ENCODE results near the gene GRM8. TPM values are rescaled to one million over a fixed set of nuclear protein-coding genes. Genes with fewer than 3 reads are reported as not detected.

Gene GRM8
- total and polyA plus RNA-seq, 9 of the 15 experiments (the other 6 are each of a cell fraction or from before 2014, with no cell fraction given) = 0.13 TPM; not detected in 7

GRCh38 chr7:127256041-127256725 lies 3.4 kb upstream of the GRM8 start:
- in situ Hi-C loops (cut with MboI) = no loop called here
- peaks cover 0 to 25% of the 10 kb centered on the region in 2 experiments; a peak in 4 of 5 replicates for H3K4me1 ChIP-seq (replicated peaks in 1 of 2; ENCODE audit: control insufficient read depth in 2 of 2, insufficient read depth in 2 of 2, low read length in 2 of 2)
- peaks cover 9 to 34% of the 10 kb centered on the region in 2 experiments; a peak in 4 of 5 replicates for H3K27me3 ChIP-seq (ENCODE audit: control insufficient read depth in 2 of 2, insufficient read depth in 2 of 2, low read length in 2 of 2)
- no peak for FAIRE-seq
- POLR2A ChIA-PET = no interaction called here
- TF ChIP-seq ARID3B (CRISPR knock-in tag; IDR thresholded peaks at IDR 0.05; ENCODE audit: borderline replicate concordance) = no peak
- no peak for TF ChIP-seq EZH2 (IDR thresholded peaks at IDR 0.05; ENCODE audit: borderline replicate concordance, low read depth, low read length)
- no peak for TF ChIP-seq MYBL2 (IDR thresholded peaks at IDR 0.05; ENCODE audit: low read depth)
- TF ChIP-seq MYBL2 (CRISPR knock-in tag; IDR thresholded peaks at IDR 0.05; ENCODE audit: borderline replicate concordance) = no peak
- TF ChIP-seq SAFB (IDR thresholded peaks at IDR 0.05; ENCODE audit: borderline replicate concordance, low read depth, low read length) = no peak
- TF ChIP-seq ZNF717 (CRISPR knock-in tag; IDR thresholded peaks at IDR 0.05) = no peak
- no peak for TF ChIP-seq IFI16 (CRISPR knock-in tag; IDR thresholded peaks at IDR 0.05)
- TF ChIP-seq ASH1L (IDR thresholded peaks at IDR 0.05; ENCODE audit: borderline replicate concordance, low read depth, partially characterized antibody) = no peak
- no peak overlapping the region for H3K27ac ChIP-seq (ENCODE audit: extremely low read depth, low read depth, low read length)
- no peak overlapping the region for H3K4me2 ChIP-seq (ENCODE audit: insufficient read depth, low read length)
- no peak overlapping the region for H3K9ac ChIP-seq (ENCODE audit: insufficient read depth in 1 of 2, low read depth in 2 of 2, low read length in 2 of 2)
- no peaks in the 10 kb centered on the region; the same call in 1 of the 2 replicates for H4K20me1 ChIP-seq (replicated peaks; ENCODE audit: control insufficient read depth, insufficient read depth, low read length)
- intact Hi-C loops (cut with micrococcal nuclease) = no loop called here
- BruUV-seq (replicated peaks) = no TSS peak
- DNase-seq (ENCODE audit: extremely low read depth in 1 of 4, low spot score in 3 of 4) = no peak
- 0% methylated on average over 2 of the region's 2 CpGs for WGBS (ENCODE audit: insufficient coverage, low coverage, missing lambda C conversion rate)
- H3K9me1 ChIP-seq (ENCODE audit: control insufficient read depth, insufficient read depth, low read length) = no peaks in the 10 kb centered on the region
- H3K4me3 ChIP-seq = no peak overlapping the region
- no peak for ATAC-seq
- CTCF ChIA-PET (ENCODE audit: low intra/inter-chr PET ratio) = no interaction called here
- H3K36me3 ChIP-seq (ENCODE audit: control insufficient read depth, insufficient read depth, low read length) = no peaks in the 10 kb centered on the region
- H2AFZ ChIP-seq (ENCODE audit: low read depth, low read length) = no peak overlapping the region
- H3K79me2 ChIP-seq (ENCODE audit: control insufficient read depth, insufficient read depth, low read length) = no peaks in the 10 kb centered on the region
- no peaks in the 10 kb centered on the region for H3K9me3 ChIP-seq (replicated peaks; ENCODE audit: control insufficient read depth, insufficient read depth, low read depth, low read length)

Data from K562 (cell line).